ENCODE measurements around the gene TAMALIN. TPM values are rescaled to one million over a fixed set of nuclear protein-coding genes. Genes with fewer than 3 reads are reported as not detected.
A peak's percentile ranks its signal among the peaks of the same experiment; 100 is the strongest.

Gene TAMALIN
- total and polyA plus RNA-seq, 2 experiments from 2014 or later = 0.34 to 3.0 TPM

DNA sequence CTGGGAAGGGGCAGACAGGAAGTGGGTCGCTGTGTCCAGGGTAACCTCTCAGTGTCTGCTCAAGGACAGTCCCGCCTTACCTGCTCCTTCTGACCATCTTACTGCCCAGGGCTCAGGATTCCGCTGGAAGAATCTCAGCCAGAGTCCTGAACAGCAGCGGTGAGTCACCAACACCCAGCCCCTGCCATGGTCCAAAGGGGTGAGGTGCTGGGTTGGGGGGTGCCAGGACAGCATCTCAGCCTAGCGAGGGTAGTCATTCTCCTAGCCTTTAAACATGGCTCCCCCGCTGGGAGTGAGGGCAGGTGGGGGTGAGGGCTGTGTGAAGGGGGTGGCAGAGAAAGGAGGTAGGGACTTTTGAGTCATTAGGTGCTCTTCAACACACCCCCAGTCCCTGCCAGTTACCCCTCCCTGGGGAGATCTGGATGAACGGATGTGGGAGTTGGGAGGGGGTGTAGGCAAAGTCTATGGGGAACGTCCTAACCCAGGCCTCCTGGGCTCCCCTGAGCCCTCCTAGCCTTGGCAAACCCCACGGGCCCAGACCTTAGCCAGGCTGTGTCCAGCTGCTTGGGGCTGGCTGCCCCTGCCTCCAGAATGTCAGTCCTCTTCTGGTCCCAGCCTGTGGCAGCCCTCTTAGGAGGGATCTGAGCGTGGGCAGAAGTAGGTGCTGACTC, 2.5 kb downstream of the TAMALIN start (continued):
- TF ChIP-seq, protein P1, sequence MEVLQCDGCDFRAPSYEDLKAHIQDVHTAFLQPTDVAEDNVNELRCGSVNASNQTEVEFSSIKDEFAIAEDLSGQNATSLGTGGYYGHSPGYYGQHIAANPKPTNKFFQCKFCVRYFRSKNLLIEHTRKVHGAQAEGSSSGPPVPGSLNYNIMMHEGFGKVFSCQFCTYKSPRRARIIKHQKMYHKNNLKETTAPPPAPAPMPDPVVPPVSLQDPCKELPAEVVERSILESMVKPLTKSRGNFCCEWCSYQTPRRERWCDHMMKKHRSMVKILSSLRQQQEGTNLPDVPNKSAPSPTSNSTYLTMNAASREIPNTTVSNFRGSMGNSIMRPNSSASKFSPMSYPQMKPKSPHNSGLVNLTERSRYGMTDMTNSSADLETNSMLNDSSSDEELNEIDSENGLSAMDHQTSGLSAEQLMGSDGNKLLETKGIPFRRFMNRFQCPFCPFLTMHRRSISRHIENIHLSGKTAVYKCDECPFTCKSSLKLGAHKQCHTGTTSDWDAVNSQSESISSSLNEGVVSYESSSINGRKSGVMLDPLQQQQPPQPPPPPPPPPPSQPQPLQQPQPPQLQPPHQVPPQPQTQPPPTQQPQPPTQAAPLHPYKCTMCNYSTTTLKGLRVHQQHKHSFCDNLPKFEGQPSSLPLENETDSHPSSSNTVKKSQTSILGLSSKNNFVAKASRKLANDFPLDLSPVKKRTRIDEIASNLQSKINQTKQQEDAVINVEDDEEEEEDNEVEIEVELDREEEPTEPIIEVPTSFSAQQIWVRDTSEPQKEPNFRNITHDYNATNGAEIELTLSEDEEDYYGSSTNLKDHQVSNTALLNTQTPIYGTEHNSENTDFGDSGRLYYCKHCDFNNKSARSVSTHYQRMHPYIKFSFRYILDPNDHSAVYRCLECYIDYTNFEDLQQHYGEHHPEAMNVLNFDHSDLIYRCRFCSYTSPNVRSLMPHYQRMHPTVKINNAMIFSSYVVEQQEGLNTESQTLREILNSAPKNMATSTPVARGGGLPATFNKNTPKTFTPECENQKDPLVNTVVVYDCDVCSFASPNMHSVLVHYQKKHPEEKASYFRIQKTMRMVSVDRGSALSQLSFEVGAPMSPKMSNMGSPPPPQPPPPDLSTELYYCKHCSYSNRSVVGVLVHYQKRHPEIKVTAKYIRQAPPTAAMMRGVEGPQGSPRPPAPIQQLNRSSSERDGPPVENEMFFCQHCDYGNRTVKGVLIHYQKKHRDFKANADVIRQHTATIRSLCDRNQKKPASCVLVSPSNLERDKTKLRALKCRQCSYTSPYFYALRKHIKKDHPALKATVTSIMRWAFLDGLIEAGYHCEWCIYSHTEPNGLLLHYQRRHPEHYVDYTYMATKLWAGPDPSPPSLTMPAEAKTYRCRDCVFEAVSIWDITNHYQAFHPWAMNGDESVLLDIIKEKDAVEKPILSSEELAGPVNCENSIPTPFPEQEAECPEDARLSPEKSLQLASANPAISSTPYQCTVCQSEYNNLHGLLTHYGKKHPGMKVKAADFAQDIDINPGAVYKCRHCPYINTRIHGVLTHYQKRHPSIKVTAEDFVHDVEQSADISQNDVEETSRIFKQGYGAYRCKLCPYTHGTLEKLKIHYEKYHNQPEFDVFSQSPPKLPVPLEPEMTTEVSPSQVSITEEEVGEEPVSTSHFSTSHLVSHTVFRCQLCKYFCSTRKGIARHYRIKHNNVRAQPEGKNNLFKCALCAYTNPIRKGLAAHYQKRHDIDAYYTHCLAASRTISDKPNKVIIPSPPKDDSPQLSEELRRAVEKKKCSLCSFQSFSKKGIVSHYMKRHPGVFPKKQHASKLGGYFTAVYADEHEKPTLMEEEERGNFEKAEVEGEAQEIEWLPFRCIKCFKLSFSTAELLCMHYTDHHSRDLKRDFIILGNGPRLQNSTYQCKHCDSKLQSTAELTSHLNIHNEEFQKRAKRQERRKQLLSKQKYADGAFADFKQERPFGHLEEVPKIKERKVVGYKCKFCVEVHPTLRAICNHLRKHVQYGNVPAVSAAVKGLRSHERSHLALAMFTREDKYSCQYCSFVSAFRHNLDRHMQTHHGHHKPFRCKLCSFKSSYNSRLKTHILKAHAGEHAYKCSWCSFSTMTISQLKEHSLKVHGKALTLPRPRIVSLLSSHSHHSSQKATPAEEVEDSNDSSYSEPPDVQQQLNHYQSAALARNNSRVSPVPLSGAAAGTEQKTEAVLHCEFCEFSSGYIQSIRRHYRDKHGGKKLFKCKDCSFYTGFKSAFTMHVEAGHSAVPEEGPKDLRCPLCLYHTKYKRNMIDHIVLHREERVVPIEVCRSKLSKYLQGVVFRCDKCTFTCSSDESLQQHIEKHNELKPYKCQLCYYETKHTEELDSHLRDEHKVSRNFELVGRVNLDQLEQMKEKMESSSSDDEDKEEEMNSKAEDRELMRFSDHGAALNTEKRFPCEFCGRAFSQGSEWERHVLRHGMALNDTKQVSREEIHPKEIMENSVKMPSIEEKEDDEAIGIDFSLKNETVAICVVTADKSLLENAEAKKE (CRISPR knock-in tag; IDR thresholded peaks at IDR 0.05) = no peak

DNA sequence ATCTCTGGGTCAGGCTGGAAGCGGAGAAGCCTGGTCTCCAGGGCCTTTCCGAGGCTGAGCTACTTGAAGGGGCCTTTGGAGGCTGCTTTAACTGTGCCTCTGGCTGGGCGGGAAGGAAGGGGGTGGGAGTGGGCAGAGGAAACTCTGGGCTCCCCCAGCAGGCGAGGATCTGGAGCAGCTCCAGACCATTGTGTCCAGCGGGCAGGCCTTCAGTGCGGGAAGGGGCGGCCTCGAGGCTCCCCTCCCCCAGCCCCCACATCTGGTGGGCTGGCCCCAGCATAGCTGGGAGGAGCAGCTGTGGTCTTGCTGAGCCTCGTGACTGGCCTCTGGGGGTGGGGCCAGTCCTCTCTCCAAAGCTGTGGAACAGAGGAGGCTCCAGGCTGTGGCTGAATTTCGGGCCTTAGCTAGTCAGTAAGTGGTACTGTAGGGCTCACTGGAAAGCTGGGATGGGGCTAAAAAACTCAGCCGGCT, 3.4 kb downstream of the TAMALIN start:
- H3K4me3 Mint-ChIP-seq = peak overlapping the region; percentile 39; the same call in 1 of the 3 replicates
- peak overlapping the region; percentile 40; the same call in 1 of the 2 replicates for H3K4me3 ChIP-seq
- H3K27me3 Mint-ChIP-seq (ENCODE audit: insufficient read depth, low read depth, poor library complexity) = peaks cover 73% of the 10 kb centered on the region
- DNase-seq (ENCODE audit: low spot score) = peak; percentile 86
- H3K36me3 ChIP-seq (ENCODE audit: insufficient read depth) = no peaks in the 10 kb centered on the region
- no peaks in the 10 kb centered on the region for H3K79me2 ChIP-seq (replicated peaks; ENCODE audit: insufficient read depth)
- peak overlapping the region; percentile 49 for H3K4me2 ChIP-seq
- peak overlapping the region; percentile 84 for H3K27ac Mint-ChIP-seq
- H3K9me3 Mint-ChIP-seq = no peaks in the 10 kb centered on the region; the same call in 2 of the 3 replicates
- H4K20me1 ChIP-seq (replicated peaks; ENCODE audit: insufficient read depth) = no peaks in the 10 kb centered on the region; the same call in 1 of the 2 replicates
- TF ChIP-seq NANOG (IDR thresholded peaks at IDR 0.05; ENCODE audit: borderline replicate concordance) (no peak), ZNF114 (CRISPR knock-in tag; IDR thresholded peaks at IDR 0.05) (no peak), POLR2AphosphoS5 (IDR thresholded peaks at IDR 0.05; ENCODE audit: low read depth) (peak; percentile 46; the same call in 1 of the 2 replicates)
- TF ChIP-seq, protein P1 (CRISPR knock-in tag; IDR thresholded peaks at IDR 0.05) = peak; percentile 28; the same call in 1 of the 2 replicates
- H3K9me2 ChIP-seq (ENCODE audit: insufficient read depth) = no peaks in the 10 kb centered on the region
- H3K27me3 ChIP-seq (ENCODE audit: insufficient read depth) = peaks cover 64% of the 10 kb centered on the region
- peaks cover 37% of the 10 kb centered on the region for H3K4me1 ChIP-seq (ENCODE audit: insufficient read depth)
- H3K4me1 Mint-ChIP-seq = peaks cover 46% of the 10 kb centered on the region
- H3K27ac ChIP-seq (ENCODE audit: low read depth) = no peak overlapping the region; the same call in 1 of the 2 replicates
- H2AFZ ChIP-seq = peak overlapping the region; percentile 0; the same call in 1 of the 2 replicates
- peak; percentile 62 for ATAC-seq
- peaks cover 22% of the 10 kb centered on the region; the same call in 1 of the 2 replicates for H3F3A ChIP-seq (replicated peaks; ENCODE audit: low read depth)
- H3K36me3 Mint-ChIP-seq (ENCODE audit: low read depth) = peaks cover 3% of the 10 kb centered on the region; the same call in 1 of the 3 replicates
